PC-9 (cell line): ENCODE measurements around the gene TOP1.

ENCODE experiments used
- CTCF ChIP-seq: fragments of 200-600 bp; sonication (generic); conservative IDR thresholded peaks from 2 replicates; pipeline ENCODE4 v1.6.1; 2017; ENCODE audit warnings: mixed run types, antibody characterized with exemption, mild to moderate bottlenecking, moderate library complexity
- EZH2 ChIP-seq: fragments of 200-600 bp; sonication (generic); IDR thresholded peaks from 2 replicates; pipeline ENCODE4 v1.8.0; 2017; ENCODE audit warnings: antibody characterized with exemption, low read depth

- TF ChIP-seq CTCF = no peak
- TF ChIP-seq EZH2 = no peak
Observed at GRCh38 chr20:41124451-41125094, 96.0 kb downstream of the TOP1 start.
